IMR-90 (cell line): Measurements from ENCODE around the gene NKD1. TPM values are rescaled to one million over a fixed set of nuclear protein-coding genes. Genes with fewer than 3 reads are reported as not detected.

ENCODE experiments used
- ATAC-seq: fragments of 200-7000 bp; cut with Tn5 transposase; 2 replicates; pipeline ENCODE4 v1.9.1; 2020; ENCODE audit warnings: low read depth, mild to moderate bottlenecking, moderate library complexity
- BruUV-seq: library from RNA; stranded (reverse); fragments of 400-500 nt; replicated peaks from 2 replicates; lab custom pipeline; 2021; lab: Mats Ljungman, UMichigan
- CTCF ChIA-PET: fragments of 300-600 bp; formaldehyde crosslinking; extraction: SDS; loops from one replicate; lab custom pipeline; 2021; ENCODE audit warnings: antibody characterized with exemption; lab: Yijun Ruan, JAX
- POLR2A ChIA-PET: fragments of 300-600 bp; sonication (Branson Sonifier 250); formaldehyde crosslinking; loops from one replicate; lab custom pipeline; 2022; ENCODE audit warnings: antibody characterized with exemption; ENCODE audit not compliant: unreplicated experiment; lab: Charles Lee
- DNase-seq: peaks from one replicate; pipeline ENCODE4 v3.0.0; 2013
- H2AFZ ChIP-seq: replicated peaks from 2 replicates; pipeline ENCODE3; 2013; ENCODE audit warnings: low read length, mild to moderate bottlenecking; ENCODE audit not compliant: poor library complexity
- H2AK5ac ChIP-seq: 2 replicates; pipeline ENCODE4 v1.6.1; 2013; ENCODE audit warnings: low read depth, low read length, inconsistent platforms
- H2AK9ac ChIP-seq: replicated peaks from 2 replicates; pipeline ENCODE3; 2013; ENCODE audit warnings: mild to moderate bottlenecking, low read depth, low read length, moderate library complexity; ENCODE audit not compliant: poor library complexity
- H2BK120ac ChIP-seq: 2 replicates; pipeline ENCODE4 v1.6.1; 2013; ENCODE audit warnings: low read depth, low read length, inconsistent platforms
- H2BK15ac ChIP-seq: 3 replicates; pipeline ENCODE4 v1.6.1; 2013; ENCODE audit warnings: low read depth, low read length, inconsistent platforms
- H2BK20ac ChIP-seq: 2 replicates; pipeline ENCODE4 v1.6.1; 2013; ENCODE audit warnings: low read depth, mild to moderate bottlenecking, inconsistent platforms, low read length, moderate library complexity
- H2BK5ac ChIP-seq: 2 replicates; pipeline ENCODE4 v1.6.1; 2013; ENCODE audit warnings: mild to moderate bottlenecking, low read depth, low read length, inconsistent platforms; ENCODE audit not compliant: poor library complexity, severe bottlenecking
- H3K14ac ChIP-seq: replicated peaks from 2 replicates; pipeline ENCODE4 v1.6.1; 2013; ENCODE audit warnings: low read depth, low read length, inconsistent platforms
- H3K18ac ChIP-seq: 2 replicates; pipeline ENCODE4 v1.6.1; 2013; ENCODE audit warnings: low read depth, low read length, control low read depth
- H3K23ac ChIP-seq: 2 replicates; pipeline ENCODE4 v1.6.1; 2013; ENCODE audit warnings: low read depth, low read length, inconsistent platforms
- H3K27ac ChIP-seq: 2 replicates; pipeline ENCODE4 v1.5.1; 2013; ENCODE audit warnings: mild to moderate bottlenecking, control low read depth, low read length; ENCODE audit not compliant: insufficient read depth
- H3K27me3 ChIP-seq: 2 replicates; pipeline ENCODE4 v1.6.1; 2013; ENCODE audit warnings: low read length; ENCODE audit not compliant: control insufficient read depth, insufficient read depth
- H3K36me3 ChIP-seq: 2 replicates; pipeline ENCODE4 v1.6.1; 2013; ENCODE audit warnings: low read length, mixed read lengths; ENCODE audit not compliant: control insufficient read depth, insufficient read depth
- H3K4ac ChIP-seq: 2 replicates; pipeline ENCODE4 v1.6.1; 2013; ENCODE audit warnings: low read depth, low read length, inconsistent platforms
- H3K4me1 ChIP-seq: 2 replicates; pipeline ENCODE4 v1.6.1; 2013; ENCODE audit warnings: low read length, mixed read lengths; ENCODE audit not compliant: control insufficient read depth, insufficient read depth
- H3K4me2 ChIP-seq: 2 replicates; pipeline ENCODE4 v1.6.1; 2013; ENCODE audit warnings: low read depth, mild to moderate bottlenecking, control low read depth, low read length, moderate library complexity
- H3K4me3 ChIP-seq: 2 replicates; pipeline ENCODE4 v1.5.1; 2013; ENCODE audit warnings: low read depth, mild to moderate bottlenecking, control low read depth, low read length, moderate library complexity; ENCODE audit not compliant: insufficient read depth
- H3K56ac ChIP-seq: 2 replicates; pipeline ENCODE4 v1.6.1; 2013; ENCODE audit warnings: low read length, inconsistent platforms; ENCODE audit not compliant: insufficient read depth; ENCODE audit errors: extremely low read depth
- H3K79me1 ChIP-seq, 2 experiments: 2 replicates each; pipeline ENCODE4 v1.6.1; 2013; ENCODE audit warnings: low read length in 2 of 2, inconsistent platforms in 1 of 2, low read depth in 1 of 2
- H3K9ac ChIP-seq: 2 replicates; pipeline ENCODE4 v1.6.1; 2013; ENCODE audit warnings: low read depth, low read length, control low read depth
- H3K9me1 ChIP-seq: 2 replicates; pipeline ENCODE4 v1.6.1; 2013; ENCODE audit warnings: low read length, inconsistent platforms; ENCODE audit not compliant: insufficient read depth
- H3K9me3 ChIP-seq: 2 replicates; pipeline ENCODE4 v1.6.1; 2013; ENCODE audit warnings: low read length; ENCODE audit not compliant: control insufficient read depth, insufficient read depth
- H4K20me1 ChIP-seq: 2 replicates; pipeline ENCODE4 v1.6.1; 2013; ENCODE audit warnings: low read length, inconsistent platforms; ENCODE audit not compliant: insufficient read depth
- H4K5ac ChIP-seq: 2 replicates; pipeline ENCODE4 v1.6.1; 2013; ENCODE audit warnings: mild to moderate bottlenecking, low read depth, low read length, control low read depth
- H4K8ac ChIP-seq, 2 experiments: 2 replicates each; pipeline ENCODE4 v1.6.1; 2013; ENCODE audit warnings: low read depth in 2 of 2, low read length in 2 of 2, control low read depth in 1 of 2, inconsistent platforms in 1 of 2
- H4K91ac ChIP-seq: 2 replicates; pipeline ENCODE4 v1.6.1; 2013; ENCODE audit warnings: low read depth, low read length, inconsistent platforms; ENCODE audit not compliant: insufficient read depth
- CHD1 ChIP-seq: IDR thresholded peaks from 2 replicates; pipeline ENCODE4 v1.6.1; 2012; ENCODE audit warnings: low read depth, low read length, improper control_type of control experiment
- MAFK ChIP-seq: IDR thresholded peaks from 2 replicates; pipeline ENCODE4 v1.6.1; 2012; ENCODE audit warnings: low read depth, low read length, improper control_type of control experiment
- WGBS, 2 experiments: methylation state at CpG; one replicate each; pipeline versions ENCODE4 v1.1.5 to v1.1.7; 2013; ENCODE audit warnings: missing lambda C conversion rate in 2 of 2; ENCODE audit not compliant: insufficient read length in 1 of 2; ENCODE audit errors: extremely low coverage in 2 of 2; 5-methylcytosine and 5-hydroxymethylcytosine counted together
- dilution Hi-C: fragments of 300-500 bp; cut with HindIII; formaldehyde crosslinking; loops from one replicate; pipeline ENCODE4 v1.14.3; 2018; ENCODE audit warnings: low sequenced_read_pairs; ENCODE audit not compliant: unreplicated experiment
- in situ Hi-C: fragments of 300-500 bp; cut with MboI; formaldehyde crosslinking; loops from 3 replicates; pipeline ENCODE4 v1.14.3; 2019; ENCODE audit warnings: low sequenced_read_pairs, inconsistent platforms, mixed read lengths
- intact Hi-C: fragments of 100-400 bp; cut with micrococcal nuclease; formaldehyde crosslinking; loops from 2 replicates; pipeline ENCODE4 v1.10.0; 2022
- polyA plus RNA-seq, 3 experiments: library from polyadenylated mRNA; depleted of rRNA; stranded (reverse); fragments of >200 nt; gene quantifications; 2 replicates each; pipeline ENCODE4 v1.2.3, GENCODE V29; 2012; ENCODE audit warnings: low replicate concordance in 1 of 3
- total RNA-seq: library from RNA; depleted of rRNA; stranded (reverse); fragments of >200 nt; gene quantifications from 2 replicates; pipeline ENCODE4 v1.2.3, GENCODE V29; 2012

Gene NKD1
- total and polyA plus RNA-seq, 2 of the 4 experiments (the other 2 are of a cell fraction) = not detected

DNA sequence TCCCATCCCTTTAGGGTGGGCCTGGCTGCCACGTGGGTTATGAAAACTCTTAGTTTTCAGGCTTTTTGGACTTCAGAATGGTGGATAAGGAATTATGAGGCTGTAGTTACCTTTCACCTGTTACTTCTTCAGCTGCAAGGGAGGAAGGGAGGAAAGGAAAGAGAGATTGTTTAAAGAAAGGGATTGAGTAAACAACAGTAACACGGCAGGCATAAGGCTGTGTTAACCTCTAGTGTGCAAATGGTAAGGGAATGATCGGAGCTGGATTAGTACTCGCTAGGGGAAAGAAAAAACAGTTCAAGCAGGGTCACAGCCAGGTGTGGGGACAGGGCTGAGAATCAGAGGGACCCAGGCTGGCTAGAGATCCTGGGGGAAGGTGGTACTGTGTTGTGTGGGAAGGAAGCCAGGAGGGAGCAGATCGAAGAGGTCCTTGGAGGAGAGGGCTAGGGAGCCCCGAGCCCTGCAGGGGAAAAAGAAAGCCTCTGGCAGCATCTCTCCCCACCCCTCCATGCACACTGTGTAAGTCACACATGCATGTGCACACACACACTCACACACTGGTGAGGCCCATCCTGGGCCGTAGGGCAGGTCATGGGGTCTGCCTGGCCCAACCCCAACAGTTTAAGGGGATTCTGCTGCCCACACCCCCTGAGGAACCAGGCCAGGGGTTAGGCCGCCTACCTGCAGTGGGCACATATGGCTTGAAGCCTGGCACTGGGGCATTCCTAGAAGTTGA, 83.2 kb downstream of the NKD1 start:
- peaks cover 4% of the 10 kb centered on the region; the same call in 1 of the 2 replicates for H3K27me3 ChIP-seq
- intact Hi-C loops = no loop called here
- no peak overlapping the region for H2BK5ac ChIP-seq
- ChIA-PET CTCF (no interaction called here), POLR2A (no interaction called here)
- H3K9ac ChIP-seq = no peak overlapping the region
- H2AK5ac ChIP-seq = no peak overlapping the region
- in situ Hi-C loops = no loop called here
- no peak overlapping the region for H3K27ac ChIP-seq
- ATAC-seq = no peak
- H2AK9ac ChIP-seq = no peak overlapping the region
- H3K4me1 ChIP-seq = no peaks in the 10 kb centered on the region
- dilution Hi-C loops = no loop called here
- H3K4me2 ChIP-seq = no peak overlapping the region
- H3K9me3 ChIP-seq = no peaks in the 10 kb centered on the region
- no peaks in the 10 kb centered on the region for H3K36me3 ChIP-seq
- TF ChIP-seq CHD1 (no peak), MAFK (no peak)
- 50% methylated on average over 2 of the region's 8 CpGs; no CpG with 5 or more reads in 1 of the 2 experiments for WGBS, 2 experiments
- no peaks in the 10 kb centered on the region for H3K79me1 ChIP-seq
- no peak overlapping the region for H3K4me3 ChIP-seq
- H3K14ac ChIP-seq = no peak overlapping the region
- no peak overlapping the region for H2BK15ac ChIP-seq
- no peak overlapping the region for H3K18ac ChIP-seq
- no peak overlapping the region for H4K8ac ChIP-seq
- no peak overlapping the region for H2AFZ ChIP-seq
- H3K9me1 ChIP-seq = no peaks in the 10 kb centered on the region
- BruUV-seq = no TSS peak
- no peak overlapping the region for H3K4ac ChIP-seq
- no peak overlapping the region for H2BK120ac ChIP-seq
- no peak overlapping the region for H3K56ac ChIP-seq
- no peaks in the 10 kb centered on the region for H4K20me1 ChIP-seq
- no peak overlapping the region for H4K91ac ChIP-seq
- H2BK20ac ChIP-seq = no peak overlapping the region
- no peak overlapping the region for H3K23ac ChIP-seq
- DNase-seq = no peak
- H4K5ac ChIP-seq = no peak overlapping the region
